IMR-90 (cell line): Measurements from ENCODE around the gene ATP6V1G1. TPM values are rescaled to one million over a fixed set of nuclear protein-coding genes. Genes with fewer than 3 reads are reported as not detected.

ENCODE experiments used
- ATAC-seq: fragments of 200-7000 bp; cut with Tn5 transposase; 2 replicates; pipeline ENCODE4 v1.9.1; 2020; ENCODE audit warnings: low read depth, mild to moderate bottlenecking, moderate library complexity
- BruUV-seq: library from RNA; stranded (reverse); fragments of 400-500 nt; replicated peaks from 2 replicates; lab custom pipeline; 2021; lab: Mats Ljungman, UMichigan
- CTCF ChIA-PET: fragments of 300-600 bp; formaldehyde crosslinking; extraction: SDS; loops from one replicate; lab custom pipeline; 2021; ENCODE audit warnings: antibody characterized with exemption; lab: Yijun Ruan, JAX
- POLR2A ChIA-PET: fragments of 300-600 bp; sonication (Branson Sonifier 250); formaldehyde crosslinking; loops from one replicate; lab custom pipeline; 2022; ENCODE audit warnings: antibody characterized with exemption; ENCODE audit not compliant: unreplicated experiment; lab: Charles Lee
- DNase-seq: peaks from one replicate; pipeline ENCODE4 v3.0.0; 2013
- H2AFZ ChIP-seq: replicated peaks from 2 replicates; pipeline ENCODE3; 2013; ENCODE audit warnings: low read length, mild to moderate bottlenecking; ENCODE audit not compliant: poor library complexity
- H2AK5ac ChIP-seq: 2 replicates; pipeline ENCODE4 v1.6.1; 2013; ENCODE audit warnings: low read depth, low read length, inconsistent platforms
- H2AK9ac ChIP-seq: replicated peaks from 2 replicates; pipeline ENCODE3; 2013; ENCODE audit warnings: mild to moderate bottlenecking, low read depth, low read length, moderate library complexity; ENCODE audit not compliant: poor library complexity
- H2BK120ac ChIP-seq: 2 replicates; pipeline ENCODE4 v1.6.1; 2013; ENCODE audit warnings: low read depth, low read length, inconsistent platforms
- H2BK15ac ChIP-seq: 3 replicates; pipeline ENCODE4 v1.6.1; 2013; ENCODE audit warnings: low read depth, low read length, inconsistent platforms
- H2BK20ac ChIP-seq: 2 replicates; pipeline ENCODE4 v1.6.1; 2013; ENCODE audit warnings: low read depth, mild to moderate bottlenecking, inconsistent platforms, low read length, moderate library complexity
- H2BK5ac ChIP-seq: 2 replicates; pipeline ENCODE4 v1.6.1; 2013; ENCODE audit warnings: mild to moderate bottlenecking, low read depth, low read length, inconsistent platforms; ENCODE audit not compliant: poor library complexity, severe bottlenecking
- H3K14ac ChIP-seq: replicated peaks from 2 replicates; pipeline ENCODE4 v1.6.1; 2013; ENCODE audit warnings: low read depth, low read length, inconsistent platforms
- H3K18ac ChIP-seq: 2 replicates; pipeline ENCODE4 v1.6.1; 2013; ENCODE audit warnings: low read depth, low read length, control low read depth
- H3K23ac ChIP-seq: 2 replicates; pipeline ENCODE4 v1.6.1; 2013; ENCODE audit warnings: low read depth, low read length, inconsistent platforms
- H3K27ac ChIP-seq: 2 replicates; pipeline ENCODE4 v1.5.1; 2013; ENCODE audit warnings: mild to moderate bottlenecking, control low read depth, low read length; ENCODE audit not compliant: insufficient read depth
- H3K27me3 ChIP-seq: 2 replicates; pipeline ENCODE4 v1.6.1; 2013; ENCODE audit warnings: low read length; ENCODE audit not compliant: control insufficient read depth, insufficient read depth
- H3K36me3 ChIP-seq: 2 replicates; pipeline ENCODE4 v1.6.1; 2013; ENCODE audit warnings: low read length, mixed read lengths; ENCODE audit not compliant: control insufficient read depth, insufficient read depth
- H3K4ac ChIP-seq: 2 replicates; pipeline ENCODE4 v1.6.1; 2013; ENCODE audit warnings: low read depth, low read length, inconsistent platforms
- H3K4me1 ChIP-seq: 2 replicates; pipeline ENCODE4 v1.6.1; 2013; ENCODE audit warnings: low read length, mixed read lengths; ENCODE audit not compliant: control insufficient read depth, insufficient read depth
- H3K4me2 ChIP-seq: 2 replicates; pipeline ENCODE4 v1.6.1; 2013; ENCODE audit warnings: low read depth, mild to moderate bottlenecking, control low read depth, low read length, moderate library complexity
- H3K4me3 ChIP-seq: 2 replicates; pipeline ENCODE4 v1.5.1; 2013; ENCODE audit warnings: low read depth, mild to moderate bottlenecking, control low read depth, low read length, moderate library complexity; ENCODE audit not compliant: insufficient read depth
- H3K56ac ChIP-seq: 2 replicates; pipeline ENCODE4 v1.6.1; 2013; ENCODE audit warnings: low read length, inconsistent platforms; ENCODE audit not compliant: insufficient read depth; ENCODE audit errors: extremely low read depth
- H3K79me1 ChIP-seq, 2 experiments: 2 replicates each; pipeline ENCODE4 v1.6.1; 2013; ENCODE audit warnings: low read length in 2 of 2, inconsistent platforms in 1 of 2, low read depth in 1 of 2
- H3K9ac ChIP-seq: 2 replicates; pipeline ENCODE4 v1.6.1; 2013; ENCODE audit warnings: low read depth, low read length, control low read depth
- H3K9me1 ChIP-seq: 2 replicates; pipeline ENCODE4 v1.6.1; 2013; ENCODE audit warnings: low read length, inconsistent platforms; ENCODE audit not compliant: insufficient read depth
- H3K9me3 ChIP-seq: 2 replicates; pipeline ENCODE4 v1.6.1; 2013; ENCODE audit warnings: low read length; ENCODE audit not compliant: control insufficient read depth, insufficient read depth
- H4K20me1 ChIP-seq: 2 replicates; pipeline ENCODE4 v1.6.1; 2013; ENCODE audit warnings: low read length, inconsistent platforms; ENCODE audit not compliant: insufficient read depth
- H4K5ac ChIP-seq: 2 replicates; pipeline ENCODE4 v1.6.1; 2013; ENCODE audit warnings: mild to moderate bottlenecking, low read depth, low read length, control low read depth
- H4K8ac ChIP-seq, 2 experiments: 2 replicates each; pipeline ENCODE4 v1.6.1; 2013; ENCODE audit warnings: low read depth in 2 of 2, low read length in 2 of 2, control low read depth in 1 of 2, inconsistent platforms in 1 of 2
- H4K91ac ChIP-seq: 2 replicates; pipeline ENCODE4 v1.6.1; 2013; ENCODE audit warnings: low read depth, low read length, inconsistent platforms; ENCODE audit not compliant: insufficient read depth
- MAFK ChIP-seq: IDR thresholded peaks from 2 replicates; pipeline ENCODE4 v1.6.1; 2012; ENCODE audit warnings: low read depth, low read length, improper control_type of control experiment
- MXI1 ChIP-seq: IDR thresholded peaks from 2 replicates; pipeline ENCODE4 v1.6.1; 2012; ENCODE audit warnings: low read depth, mild to moderate bottlenecking, low read length, moderate library complexity, borderline replicate concordance
- NFE2L2 ChIP-seq: fragments of 150-350 bp; IDR thresholded peaks from 2 replicates; pipeline ENCODE4 v1.6.1; 2016; ENCODE audit warnings: low read depth, mild to moderate bottlenecking, low read length
- RFX5 ChIP-seq: IDR thresholded peaks from 2 replicates; pipeline ENCODE4 v1.8.0; 2012; ENCODE audit warnings: low read depth, mild to moderate bottlenecking, low read length, moderate library complexity
- WGBS, 2 experiments: methylation state at CpG; one replicate each; pipeline versions ENCODE4 v1.1.5 to v1.1.7; 2013; ENCODE audit warnings: missing lambda C conversion rate in 2 of 2; ENCODE audit not compliant: insufficient read length in 1 of 2; ENCODE audit errors: extremely low coverage in 2 of 2; 5-methylcytosine and 5-hydroxymethylcytosine counted together
- dilution Hi-C: fragments of 300-500 bp; cut with HindIII; formaldehyde crosslinking; loops from one replicate; pipeline ENCODE4 v1.14.3; 2018; ENCODE audit warnings: low sequenced_read_pairs; ENCODE audit not compliant: unreplicated experiment
- in situ Hi-C: fragments of 300-500 bp; cut with MboI; formaldehyde crosslinking; loops from 3 replicates; pipeline ENCODE4 v1.14.3; 2019; ENCODE audit warnings: low sequenced_read_pairs, inconsistent platforms, mixed read lengths
- intact Hi-C: fragments of 100-400 bp; cut with micrococcal nuclease; formaldehyde crosslinking; loops from 2 replicates; pipeline ENCODE4 v1.10.0; 2022
- polyA plus RNA-seq, 3 experiments: library from polyadenylated mRNA; depleted of rRNA; stranded (reverse); fragments of >200 nt; gene quantifications; 2 replicates each; pipeline ENCODE4 v1.2.3, GENCODE V29; 2012; ENCODE audit warnings: low replicate concordance in 1 of 3
- total RNA-seq: library from RNA; depleted of rRNA; stranded (reverse); fragments of >200 nt; gene quantifications from 2 replicates; pipeline ENCODE4 v1.2.3, GENCODE V29; 2012
- TF ChIP-seq, protein P1 (sequence below): conservative IDR thresholded peaks from 2 replicates; pipeline ENCODE4 v1.5.1; 2012; ENCODE audit warnings: mild to moderate bottlenecking, low read depth, low read length, improper control_type of control experiment

ATP6V1G1 gene
- total and polyA plus RNA-seq, 2 of the 4 experiments (the other 2 are of a cell fraction) = 52.0 to 70.9 TPM

DNA sequence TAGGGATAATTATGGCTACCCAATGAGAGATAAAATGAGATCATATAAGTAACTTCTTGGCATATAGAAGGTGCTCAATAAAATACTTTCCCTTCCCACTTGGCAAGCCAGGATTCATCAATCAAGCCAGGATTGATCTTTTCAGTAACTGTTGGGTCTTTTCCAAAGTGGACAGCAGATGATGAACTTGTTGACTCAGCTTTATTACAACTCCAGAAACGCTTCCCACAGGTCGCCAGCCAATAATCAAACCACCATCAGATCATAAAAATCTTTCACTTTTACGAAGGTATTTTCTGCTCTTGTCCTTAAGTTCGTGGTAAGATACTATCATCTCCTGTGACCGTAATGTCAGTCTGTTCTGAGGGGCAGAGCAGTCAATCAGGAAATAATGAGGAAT is 42.5 kb upstream of the ATP6V1G1 start:
- Histone ChIP-seq H3K27ac (no peak overlapping the region), H2BK15ac (no peak overlapping the region), H3K23ac (no peak overlapping the region), H2BK20ac (no peak overlapping the region), H2AFZ (no peak overlapping the region), H3K27me3 (peaks cover 11% of the 10 kb centered on the region), H2AK9ac (no peak overlapping the region), H3K9ac (no peak overlapping the region), H3K36me3 (no peaks in the 10 kb centered on the region), H3K4ac (no peak overlapping the region), H4K20me1 (no peaks in the 10 kb centered on the region), H2BK5ac (no peak overlapping the region), H4K8ac (no peak overlapping the region), H3K14ac (no peak overlapping the region), H3K4me2 (no peak overlapping the region), H3K9me3 (0 out of 2 replicates have a peak, but pooled peaks cover 3% of the 10 kb centered on the region), H3K56ac (no peak overlapping the region), H3K9me1 (no peaks in the 10 kb centered on the region), H3K18ac (no peak overlapping the region), H2AK5ac (no peak overlapping the region), H3K4me3 (no peak overlapping the region), H4K5ac (no peak overlapping the region), H3K79me1 (no peaks in the 10 kb centered on the region), H3K4me1 (no peaks in the 10 kb centered on the region), H4K91ac (no peak overlapping the region), H2BK120ac (no peak overlapping the region)
- DNase-seq (no peak), ATAC-seq (no peak)
- dilution Hi-C loops = no loop called here
- no TSS peak for BruUV-seq
- TF ChIP-seq NFE2L2 = no peak
- no peak for TF ChIP-seq MXI1
- no peak for TF ChIP-seq RFX5
- TF ChIP-seq, protein P1, sequence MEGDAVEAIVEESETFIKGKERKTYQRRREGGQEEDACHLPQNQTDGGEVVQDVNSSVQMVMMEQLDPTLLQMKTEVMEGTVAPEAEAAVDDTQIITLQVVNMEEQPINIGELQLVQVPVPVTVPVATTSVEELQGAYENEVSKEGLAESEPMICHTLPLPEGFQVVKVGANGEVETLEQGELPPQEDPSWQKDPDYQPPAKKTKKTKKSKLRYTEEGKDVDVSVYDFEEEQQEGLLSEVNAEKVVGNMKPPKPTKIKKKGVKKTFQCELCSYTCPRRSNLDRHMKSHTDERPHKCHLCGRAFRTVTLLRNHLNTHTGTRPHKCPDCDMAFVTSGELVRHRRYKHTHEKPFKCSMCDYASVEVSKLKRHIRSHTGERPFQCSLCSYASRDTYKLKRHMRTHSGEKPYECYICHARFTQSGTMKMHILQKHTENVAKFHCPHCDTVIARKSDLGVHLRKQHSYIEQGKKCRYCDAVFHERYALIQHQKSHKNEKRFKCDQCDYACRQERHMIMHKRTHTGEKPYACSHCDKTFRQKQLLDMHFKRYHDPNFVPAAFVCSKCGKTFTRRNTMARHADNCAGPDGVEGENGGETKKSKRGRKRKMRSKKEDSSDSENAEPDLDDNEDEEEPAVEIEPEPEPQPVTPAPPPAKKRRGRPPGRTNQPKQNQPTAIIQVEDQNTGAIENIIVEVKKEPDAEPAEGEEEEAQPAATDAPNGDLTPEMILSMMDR = no peak
- TF ChIP-seq MAFK = peak; percentile 53
- ChIA-PET POLR2A (interaction anchor here (0.5 kb wide), 1 partner anchor 55 kb away, joined by 4 read pairs; no protein-coding TSS in a partner anchor), CTCF (no interaction called here)
- intact Hi-C loops = no loop called here
- in situ Hi-C loops = no loop called here
- WGBS, 2 experiments = 77% methylated on average over 2 of the region's 5 CpGs; no CpG with 5 or more reads in 1 of the 2 experiments
